ENCODE measurements around the gene DNASE2B.

DNASE2B gene

GRCh38 chr1:84452436-84452835 lies 54.2 kb downstream of the DNASE2B start:
- DNase-seq (ENCODE audit: low spot score): no peak

- no peak for DNase-seq (ENCODE audit: low spot score)
Measured at GRCh38 chr1:84462118-84462517, 63.8 kb downstream of the DNASE2B start.

Measured in globus pallidus (tissue), 1 donor.